ENCODE data around the gene IQCE.

The IQCE gene

GRCh38 chr7:2610898-2611297, 52.1 kb downstream of the IQCE start:
- no peak for TF ChIP-seq EP300 (IDR thresholded peaks at IDR 0.05; ENCODE audit: borderline replicate concordance)
- no peak for TF ChIP-seq FOXM1 (IDR thresholded peaks at IDR 0.05; ENCODE audit: borderline replicate concordance, low read depth)
- no peak for TF ChIP-seq TCF12 (IDR thresholded peaks at IDR 0.05; ENCODE audit: low read depth)
- TF ChIP-seq CEBPB (IDR thresholded peaks at IDR 0.05), result no peak
- no peak for TF ChIP-seq REST (IDR thresholded peaks at IDR 0.05; ENCODE audit: low read depth)
- TF ChIP-seq YY1 (IDR thresholded peaks at IDR 0.05; ENCODE audit: low read depth), result no peak
- no peak for TF ChIP-seq CREB1 (IDR thresholded peaks at IDR 0.05; ENCODE audit: low read depth)

DNA sequence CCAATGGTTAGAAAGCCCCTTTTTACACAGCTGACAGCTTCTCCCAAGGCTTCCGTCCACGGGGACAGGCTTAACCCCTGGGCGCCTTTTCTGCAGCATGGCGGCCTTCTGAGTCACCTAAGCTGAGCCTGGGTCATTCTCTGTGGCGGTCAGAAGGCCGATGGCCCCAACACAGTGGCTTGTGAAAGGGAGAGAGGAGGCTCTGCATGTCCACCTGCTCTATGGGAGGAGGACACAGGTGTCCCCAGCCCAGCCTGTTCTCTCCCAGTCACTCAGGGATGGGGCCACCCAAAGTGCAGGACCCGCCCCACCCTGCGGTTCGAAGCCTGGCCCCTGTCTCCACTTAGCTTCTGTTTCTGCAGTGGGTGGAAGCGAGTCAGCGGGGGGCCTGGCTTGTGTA, 52.6 kb downstream of the IQCE start:
- TF ChIP-seq EGR1 (IDR thresholded peaks at IDR 0.05) (no peak), NFIC (IDR thresholded peaks at IDR 0.05) (no peak), USF1 (IDR thresholded peaks at IDR 0.05) (no peak), ZBTB7A (IDR thresholded peaks at IDR 0.05; ENCODE audit: low read depth) (no peak), FOXM1 (IDR thresholded peaks at IDR 0.05; ENCODE audit: borderline replicate concordance, low read depth) (no peak), MAX (IDR thresholded peaks at IDR 0.05) (no peak), RAD21 (IDR thresholded peaks at IDR 0.05; ENCODE audit: low read depth) (no peak), TAF1 (IDR thresholded peaks at IDR 0.05; ENCODE audit: low read depth) (no peak), REST (IDR thresholded peaks at IDR 0.05; ENCODE audit: low read depth) (no peak), YY1 (IDR thresholded peaks at IDR 0.05; ENCODE audit: low read depth) (no peak), TCF12 (IDR thresholded peaks at IDR 0.05; ENCODE audit: low read depth) (no peak), TEAD4 (IDR thresholded peaks at IDR 0.05) (no peak), CEBPB (IDR thresholded peaks at IDR 0.05) (no peak), EP300 (IDR thresholded peaks at IDR 0.05; ENCODE audit: borderline replicate concordance) (no peak), CREB1 (IDR thresholded peaks at IDR 0.05; ENCODE audit: low read depth) (no peak)

DNA sequence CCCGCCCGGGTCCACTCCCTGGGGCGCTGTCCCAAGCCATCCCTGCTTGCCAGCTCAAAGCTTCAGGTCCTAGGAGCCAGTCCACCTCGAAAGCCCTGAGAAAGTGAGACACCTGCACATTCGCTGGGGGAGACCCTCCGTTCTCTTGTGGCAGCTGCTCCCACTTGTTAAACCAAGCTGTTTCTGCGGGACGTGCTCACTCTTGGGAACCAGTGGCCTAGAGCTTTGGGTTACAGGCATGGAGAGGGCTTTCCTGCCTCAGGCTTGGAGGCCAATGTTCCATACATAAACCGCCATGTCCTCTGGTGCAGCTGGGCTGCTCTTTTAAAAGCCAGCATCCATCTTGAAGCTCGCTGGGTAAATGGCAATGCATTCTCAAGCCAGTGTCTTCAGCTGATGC, 53.1 kb downstream of the IQCE start:
- TF ChIP-seq RAD21 (IDR thresholded peaks at IDR 0.05; ENCODE audit: low read depth), result no peak
- no peak for TF ChIP-seq EP300 (IDR thresholded peaks at IDR 0.05; ENCODE audit: borderline replicate concordance)
- no peak for TF ChIP-seq USF1 (IDR thresholded peaks at IDR 0.05)
- TF ChIP-seq YY1 (IDR thresholded peaks at IDR 0.05; ENCODE audit: low read depth), result no peak
- no peak; the same call in 1 of the 2 replicates for TF ChIP-seq ZBTB7A (IDR thresholded peaks at IDR 0.05; ENCODE audit: low read depth)
- TF ChIP-seq CEBPB (IDR thresholded peaks at IDR 0.05), result no peak
- TF ChIP-seq NFIC (IDR thresholded peaks at IDR 0.05), result no peak
- no peak for TF ChIP-seq EGR1 (IDR thresholded peaks at IDR 0.05)
- TF ChIP-seq TAF1 (IDR thresholded peaks at IDR 0.05; ENCODE audit: low read depth), result no peak
- TF ChIP-seq MAX (IDR thresholded peaks at IDR 0.05), result no peak
- TF ChIP-seq TEAD4 (IDR thresholded peaks at IDR 0.05), result no peak
- TF ChIP-seq FOXM1 (IDR thresholded peaks at IDR 0.05; ENCODE audit: borderline replicate concordance, low read depth), result no peak
- no peak for TF ChIP-seq CREB1 (IDR thresholded peaks at IDR 0.05; ENCODE audit: low read depth)
- no peak for TF ChIP-seq REST (IDR thresholded peaks at IDR 0.05; ENCODE audit: low read depth)
- TF ChIP-seq TCF12 (IDR thresholded peaks at IDR 0.05; ENCODE audit: low read depth), result no peak

- peak; percentile 41; the same call in 1 of the 2 replicates for TF ChIP-seq ZBTB7A (IDR thresholded peaks at IDR 0.05; ENCODE audit: low read depth)
- TF ChIP-seq NFIC (IDR thresholded peaks at IDR 0.05), result no peak
- no peak for TF ChIP-seq RAD21 (IDR thresholded peaks at IDR 0.05; ENCODE audit: low read depth)
- no peak for TF ChIP-seq TEAD4 (IDR thresholded peaks at IDR 0.05)
- TF ChIP-seq FOXM1 (IDR thresholded peaks at IDR 0.05; ENCODE audit: borderline replicate concordance, low read depth), result no peak
- TF ChIP-seq CREB1 (IDR thresholded peaks at IDR 0.05; ENCODE audit: low read depth), result no peak
These were observed 53.8 kb downstream of the IQCE start for GRCh38 chr7:2612445-2613097.
